ENCODE data around the gene EVA1C. TPM values are rescaled to one million over a fixed set of nuclear protein-coding genes. Genes with fewer than 3 reads are reported as not detected.
"Not testable (repeated sequence)": the region's sequence is repeated elsewhere in the genome, so short reads cannot be mapped to it uniquely, and the experiment has no call there.

EVA1C gene
- total RNA-seq, 1 experiment from 2014 or later = not detected

DNA sequence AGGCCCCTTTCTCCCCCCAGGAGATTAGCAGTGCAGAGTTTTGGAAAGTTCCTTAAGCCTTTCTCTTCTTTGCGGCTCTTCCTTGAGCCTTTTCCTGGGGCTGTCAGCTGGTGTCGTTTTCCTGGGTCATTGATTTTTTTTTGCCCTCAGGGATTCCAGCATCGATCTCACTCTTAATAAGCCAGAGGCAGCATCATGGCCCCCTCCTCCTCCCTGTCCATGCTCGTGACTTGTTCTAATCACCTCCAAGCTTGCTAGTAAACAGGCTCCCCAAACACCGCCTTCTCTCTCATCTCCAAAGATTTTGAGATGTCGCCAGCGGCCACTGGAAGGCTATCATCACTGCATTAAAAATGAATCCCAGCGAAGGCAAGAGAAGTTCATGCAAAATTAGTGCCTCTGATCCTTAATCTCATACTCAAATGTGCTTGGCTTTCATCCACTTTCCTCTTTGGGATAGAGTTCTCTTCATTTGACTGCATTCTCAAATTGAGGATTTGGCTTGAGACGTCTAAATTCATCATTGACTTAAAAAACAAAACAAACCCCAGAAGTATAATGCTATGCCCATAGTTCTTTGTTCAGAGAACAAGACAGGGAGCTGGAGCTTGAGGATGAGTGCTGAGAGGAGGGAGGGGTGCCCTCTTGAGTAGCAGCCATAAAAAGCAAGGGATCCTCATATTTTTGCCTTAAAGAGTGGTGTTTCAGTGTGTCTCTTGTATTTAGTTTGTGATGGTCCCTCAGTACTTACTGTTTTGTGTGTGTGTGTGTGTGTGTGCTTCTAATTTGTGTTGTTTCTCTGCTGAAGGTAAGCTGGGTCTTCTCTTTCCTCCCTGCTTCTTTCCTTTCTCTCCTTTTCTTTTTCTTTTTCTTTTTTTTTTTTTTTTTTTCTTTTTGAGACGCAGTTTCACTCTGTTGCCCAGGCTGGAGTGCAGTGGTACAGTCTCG is 3.2 kb downstream of the EVA1C start:
- no peak for DNase-seq (ENCODE audit: low read depth)
- in situ Hi-C loops (cut with HindIII; ENCODE audit: low pct_unique_long_range_greater_than_20kb, low sequenced_read_pairs) = no loop called here

GRCh38 chr21:32418146-32418545 is 5.6 kb downstream of the EVA1C start:
- no peak for DNase-seq (ENCODE audit: low read depth)
- in situ Hi-C loops (cut with HindIII; ENCODE audit: low pct_unique_long_range_greater_than_20kb, low sequenced_read_pairs) = no loop called here

- no peak for DNase-seq (ENCODE audit: low read depth)
- in situ Hi-C loops (cut with HindIII; ENCODE audit: low pct_unique_long_range_greater_than_20kb, low sequenced_read_pairs) = no loop called here
Observed at GRCh38 chr21:32422064-32422463, 9.6 kb downstream of the EVA1C start.

DNA sequence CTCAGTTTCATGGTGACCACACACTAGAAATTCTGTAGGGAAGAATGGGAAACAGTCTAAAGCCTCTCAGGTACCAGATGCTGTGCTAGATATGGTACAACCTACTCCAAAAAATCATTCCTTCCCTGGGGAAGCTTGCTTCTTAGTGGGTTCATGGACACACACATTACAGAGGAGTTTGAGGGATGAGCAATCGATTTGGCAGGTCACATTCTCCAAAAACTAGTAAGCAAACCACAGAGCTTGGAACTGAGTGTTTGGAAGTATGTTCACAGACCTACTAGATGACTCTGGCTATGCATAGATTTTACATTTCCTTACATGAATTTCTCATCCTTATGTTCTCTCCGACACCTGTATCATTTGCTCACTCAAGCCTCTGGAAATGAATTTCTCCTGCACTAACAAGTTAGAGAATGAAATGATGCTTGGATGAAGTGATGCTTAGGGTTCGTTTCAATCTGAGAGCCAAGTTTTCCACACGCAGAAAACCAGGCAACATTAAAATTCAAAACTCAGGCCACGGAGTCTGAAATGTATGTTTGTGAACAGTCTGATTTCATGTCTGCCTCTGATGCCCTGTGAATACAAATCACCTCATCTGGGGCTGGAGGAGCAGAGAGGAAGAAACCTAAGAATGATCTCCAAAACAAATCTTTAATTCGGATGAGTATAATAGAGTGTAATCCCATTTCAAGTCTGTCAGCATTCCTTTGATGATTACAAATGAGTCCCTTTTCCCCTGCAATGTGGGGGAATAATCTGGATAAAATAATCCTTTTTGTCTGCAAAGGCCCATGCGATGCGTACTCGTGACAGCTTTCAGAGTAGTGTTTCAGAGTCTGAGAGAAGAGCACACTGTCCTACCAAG is 11.0 kb downstream of the EVA1C start:
- in situ Hi-C loops (cut with HindIII; ENCODE audit: low pct_unique_long_range_greater_than_20kb, low sequenced_read_pairs) = no loop called here
- DNase-seq (ENCODE audit: low read depth) = no peak

DNA sequence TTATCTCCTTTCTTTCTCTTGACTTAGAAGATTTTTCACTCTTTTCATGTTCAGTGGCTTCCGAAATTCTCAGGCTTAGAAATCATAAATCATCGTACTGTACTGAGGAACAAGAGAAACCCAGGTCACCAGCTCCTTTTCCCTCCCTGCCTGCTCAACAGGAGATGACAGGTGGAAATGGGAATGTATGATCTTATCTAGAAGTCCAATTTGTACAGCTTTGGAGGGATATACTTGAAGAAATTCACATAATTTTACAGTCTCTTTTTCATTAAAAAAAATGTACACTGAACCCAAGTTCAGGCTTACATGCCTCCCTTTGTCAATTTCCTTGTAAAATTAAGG is 11.7 kb downstream of the EVA1C start:
- in situ Hi-C loops (cut with HindIII; ENCODE audit: low pct_unique_long_range_greater_than_20kb, low sequenced_read_pairs) = no loop called here
- no peak for DNase-seq (ENCODE audit: low read depth)

DNA sequence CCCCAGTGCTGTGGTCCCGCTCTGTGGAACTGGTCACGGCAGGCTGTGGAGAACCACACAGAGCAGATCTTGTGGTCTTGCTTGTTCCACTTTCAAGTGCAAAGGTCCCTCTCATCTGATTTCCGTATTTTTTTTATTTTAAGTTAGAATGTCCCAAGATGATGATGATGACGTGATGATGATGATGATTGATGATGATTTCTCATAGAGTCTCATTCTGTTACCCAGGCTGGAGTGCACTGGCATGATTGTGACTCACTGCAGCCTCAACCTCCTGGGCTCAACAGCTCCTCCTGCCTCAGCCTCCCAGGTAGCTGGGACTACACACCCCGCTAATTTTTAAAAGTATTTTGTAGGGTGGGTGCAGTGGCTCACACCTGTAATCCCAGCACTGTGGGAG is 12.2 kb downstream of the EVA1C start:
- DNase-seq (ENCODE audit: low read depth) = no peak
- in situ Hi-C loops (cut with HindIII; ENCODE audit: low pct_unique_long_range_greater_than_20kb, low sequenced_read_pairs) = no loop called here

GRCh38 chr21:32425628-32426027 is 13.1 kb downstream of the EVA1C start:
- in situ Hi-C loops (cut with HindIII; ENCODE audit: low pct_unique_long_range_greater_than_20kb, low sequenced_read_pairs) = no loop called here
- DNase-seq (ENCODE audit: low read depth) = no peak

DNA sequence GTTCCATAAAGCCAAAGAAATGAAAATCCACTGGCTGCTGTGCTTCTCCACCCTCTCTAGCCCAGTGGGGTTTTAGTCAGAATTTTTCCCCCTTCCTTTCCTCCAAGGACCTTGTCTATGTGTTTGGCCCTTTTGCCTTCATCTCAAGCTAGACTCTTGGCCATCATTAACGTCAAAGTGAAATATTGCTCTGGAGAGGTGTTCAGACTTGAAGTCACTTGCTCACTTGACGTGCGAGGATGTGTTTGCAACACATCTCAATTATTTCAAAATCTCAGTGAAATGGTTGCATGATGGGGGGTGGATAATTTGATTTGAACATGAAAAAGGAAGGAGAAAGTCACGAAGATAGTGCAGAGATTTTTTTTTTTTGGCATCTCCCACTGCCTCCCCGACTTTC is 13.6 kb downstream of the EVA1C start:
- DNase-seq (ENCODE audit: low read depth) = no peak
- in situ Hi-C loops (cut with HindIII; ENCODE audit: low pct_unique_long_range_greater_than_20kb, low sequenced_read_pairs) = no loop called here

DNA sequence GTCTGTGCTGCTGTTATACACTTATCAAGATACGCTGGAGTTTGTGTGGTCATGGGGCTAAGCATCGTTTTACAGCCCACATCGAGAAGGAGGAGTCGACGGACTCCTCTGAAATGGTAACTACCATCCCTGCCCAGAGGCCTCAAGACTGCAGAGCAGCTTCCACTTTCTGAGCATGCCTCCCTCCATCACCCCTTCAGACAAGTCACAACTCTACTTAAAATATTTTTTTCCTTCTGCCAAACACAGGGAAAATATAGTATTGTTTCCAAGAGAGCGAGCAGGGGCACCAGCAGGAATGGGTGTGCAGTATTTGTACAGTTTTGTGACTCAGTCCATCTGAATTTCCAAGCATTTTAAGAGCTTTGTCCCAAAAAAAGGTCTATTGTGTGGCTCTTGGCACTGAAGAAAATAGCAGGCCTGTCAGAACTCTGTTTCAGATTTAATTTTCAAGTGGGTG is 14.1 kb downstream of the EVA1C start:
- no peak for DNase-seq (ENCODE audit: low read depth)
- in situ Hi-C loops (cut with HindIII; ENCODE audit: low pct_unique_long_range_greater_than_20kb, low sequenced_read_pairs) = no loop called here

DNA sequence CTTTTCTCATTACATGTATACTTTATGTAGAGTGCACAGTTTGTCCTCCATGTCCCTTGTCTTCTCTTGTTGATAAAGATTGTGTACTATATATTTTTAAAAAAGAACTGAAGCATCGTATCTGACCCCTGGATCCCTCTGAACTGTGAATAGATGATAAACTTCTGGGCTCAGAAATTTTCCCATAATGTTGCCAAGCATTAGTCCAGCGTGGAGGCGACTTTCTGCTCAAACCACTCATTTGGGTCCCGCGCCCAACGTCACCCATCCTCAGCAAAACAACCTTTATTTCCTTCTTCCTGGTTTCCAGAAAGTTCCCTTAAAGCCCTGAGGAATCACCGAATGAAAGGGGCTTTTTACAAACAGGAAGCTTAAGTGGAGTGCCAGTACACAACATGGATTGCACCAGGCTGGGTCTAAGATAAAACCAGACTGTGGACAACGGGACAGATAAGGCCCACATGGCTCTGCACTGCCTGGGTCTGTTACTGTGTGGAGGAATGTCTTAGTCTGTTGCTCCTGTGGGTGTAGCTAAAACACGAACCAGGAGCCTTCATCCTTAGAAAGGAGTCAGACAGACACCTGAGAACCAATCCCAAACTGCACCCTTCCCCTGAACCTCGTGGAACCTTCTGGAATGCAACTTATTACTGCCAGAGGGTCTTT is 15.6 kb downstream of the EVA1C start:
- DNase-seq (ENCODE audit: low read depth) = no peak
- in situ Hi-C loops (cut with HindIII; ENCODE audit: low pct_unique_long_range_greater_than_20kb, low sequenced_read_pairs) = no loop called here

DNA sequence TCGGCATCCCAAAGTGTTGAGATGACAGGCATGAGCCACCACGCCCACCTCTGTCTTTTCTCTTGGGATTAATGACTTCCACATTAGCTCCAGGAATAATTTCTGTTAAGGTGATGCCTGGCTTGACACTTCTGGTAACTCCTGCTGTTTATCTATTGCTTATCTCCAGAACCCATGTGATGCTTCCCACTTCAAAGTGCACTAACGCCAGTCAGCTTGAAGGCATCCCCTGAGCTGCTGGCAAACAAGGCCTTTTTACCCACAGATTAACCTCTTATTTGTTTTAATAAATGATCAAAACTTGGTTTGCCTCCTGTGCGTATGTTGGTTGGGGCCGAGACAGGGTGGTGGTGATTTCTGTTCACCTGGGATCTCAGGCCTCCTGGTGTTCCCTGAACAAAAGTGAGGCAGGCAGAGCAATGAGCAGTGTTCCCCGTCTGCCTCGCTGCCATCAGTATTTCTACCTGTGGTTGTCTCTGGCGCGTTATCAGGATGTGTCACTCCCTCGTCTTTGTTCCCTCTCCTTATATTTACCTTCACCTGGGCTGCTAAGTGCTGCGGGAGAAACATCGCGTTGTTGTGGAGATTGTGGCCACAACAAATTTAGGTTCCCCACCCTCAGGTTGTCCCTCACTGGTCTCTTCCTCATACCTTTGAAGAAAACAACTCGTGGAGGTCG is 20.6 kb downstream of the EVA1C start:
- DNase-seq (ENCODE audit: low read depth); in situ Hi-C loops (cut with HindIII; ENCODE audit: low pct_unique_long_range_greater_than_20kb, low sequenced_read_pairs): not testable (repeated sequence)

DNA sequence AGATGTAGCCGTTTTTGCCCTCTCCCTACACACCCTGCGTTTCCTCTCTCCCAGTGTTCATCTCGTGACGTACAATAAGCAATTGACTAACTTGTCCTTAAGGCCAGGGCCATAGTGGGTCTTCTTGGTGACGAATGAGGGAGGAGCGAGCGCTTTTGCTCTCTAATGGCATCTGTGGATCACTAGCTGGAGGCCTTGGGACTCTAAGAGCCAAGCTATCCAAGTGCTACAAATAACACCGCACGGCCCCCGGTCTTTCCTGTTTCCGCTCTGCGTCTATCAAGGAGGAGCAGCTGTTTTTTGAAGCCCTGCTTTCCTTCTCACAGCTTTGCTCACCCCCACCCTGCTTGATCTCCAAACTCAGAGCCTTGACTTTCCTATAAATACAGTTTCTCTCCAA is 25.2 kb downstream of the EVA1C start:
- in situ Hi-C loops (cut with HindIII; ENCODE audit: low pct_unique_long_range_greater_than_20kb, low sequenced_read_pairs) = no loop called here
- no peak for DNase-seq (ENCODE audit: low read depth)

DNA sequence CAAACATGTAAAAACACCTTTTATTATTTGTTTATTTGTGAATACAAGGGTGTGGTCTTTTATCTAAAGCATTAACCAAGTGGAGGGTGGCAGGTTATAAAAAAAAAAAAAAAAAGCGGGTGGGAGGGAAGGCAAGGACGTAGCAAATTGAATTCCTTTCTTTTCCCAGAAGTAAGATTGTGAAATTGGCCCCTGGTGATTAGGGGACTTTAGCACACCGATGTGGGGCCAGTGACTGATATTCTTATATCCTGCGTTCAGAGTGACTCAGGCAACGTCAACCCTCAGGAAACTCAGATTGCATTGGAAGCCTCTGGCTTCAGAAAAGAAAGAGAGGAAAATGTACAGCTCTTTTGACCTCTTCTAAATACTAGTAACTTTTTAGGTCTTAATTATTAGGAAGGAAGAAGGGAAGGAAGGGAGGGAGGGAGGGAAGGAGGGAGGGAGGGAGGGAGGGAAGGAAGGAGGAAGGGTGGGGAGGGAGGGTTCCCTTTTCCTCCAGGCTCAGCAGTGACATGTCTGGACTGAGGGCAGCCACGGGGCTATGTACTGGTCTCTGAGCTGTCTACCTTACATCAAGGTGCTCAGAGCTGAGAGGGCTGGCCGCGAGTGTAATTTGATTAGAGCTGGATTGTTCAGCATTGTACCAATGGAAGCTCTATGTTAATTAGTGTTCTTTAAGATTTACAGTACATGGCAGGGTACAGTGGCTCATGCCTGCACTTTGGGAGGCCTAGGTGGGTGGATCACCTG is 30.2 kb downstream of the EVA1C start:
- no peak for DNase-seq (ENCODE audit: low read depth)

DNA sequence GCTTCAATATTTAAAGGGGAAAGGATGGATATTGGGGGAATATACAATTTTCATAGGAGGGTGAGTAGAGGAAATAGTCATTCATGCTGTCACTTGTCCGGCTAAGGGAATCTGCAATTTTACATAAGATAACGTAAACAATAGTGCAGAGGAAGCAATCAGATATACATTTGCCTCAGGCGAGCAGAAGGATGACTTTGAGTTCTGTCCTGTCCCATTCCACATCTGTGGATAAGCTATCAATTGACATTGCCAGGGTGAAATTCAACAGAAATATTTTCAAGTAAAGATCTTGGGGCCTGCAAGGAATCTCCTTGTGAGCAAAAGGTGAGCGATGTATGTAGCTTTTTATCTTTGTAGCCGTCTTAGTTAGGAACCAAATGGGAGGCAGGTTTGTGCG is 32.6 kb downstream of the EVA1C start:
- DNase-seq (ENCODE audit: low read depth) = no peak
- in situ Hi-C loops (cut with HindIII; ENCODE audit: low pct_unique_long_range_greater_than_20kb, low sequenced_read_pairs) = no loop called here

More for the DNA sequence above, 30.2 kb downstream of the EVA1C start:
- in situ Hi-C loops (cut with HindIII; ENCODE audit: low pct_unique_long_range_greater_than_20kb, low sequenced_read_pairs) = no loop called here

- DNase-seq (ENCODE audit: low read depth); in situ Hi-C loops (cut with HindIII; ENCODE audit: low pct_unique_long_range_greater_than_20kb, low sequenced_read_pairs): not testable (repeated sequence)
Observed at GRCh38 chr21:32446440-32446839, 33.9 kb downstream of the EVA1C start.

GRCh38 chr21:32447224-32447623 is 34.7 kb downstream of the EVA1C start:
- DNase-seq (ENCODE audit: low read depth) = no peak
- in situ Hi-C loops (cut with HindIII; ENCODE audit: low pct_unique_long_range_greater_than_20kb, low sequenced_read_pairs) = no loop called here

GRCh38 chr21:32448803-32449594 is 36.5 kb downstream of the EVA1C start:
- DNase-seq (ENCODE audit: low read depth) = no peak
- in situ Hi-C loops (cut with HindIII; ENCODE audit: low pct_unique_long_range_greater_than_20kb, low sequenced_read_pairs) = no loop called here

Data from Caki2 (cell line).